K562 (cell line): Measurements from ENCODE around the gene MYO3B.

Source experiments
- CTCF ChIP-seq, 3 experiments: IDR thresholded peaks in 2 of 3; conservative IDR thresholded peaks in 1 of 3; 2 replicates each; pipeline ENCODE4 v1.5.1; 2011 to 2012; ENCODE audit warnings: low read length in 3 of 3, mild to moderate bottlenecking in 3 of 3, control low read depth in 2 of 3, improper control_type of control experiment in 1 of 3, inconsistent platforms in 1 of 3, low read depth in 1 of 3, mixed read lengths in 1 of 3, moderate library complexity in 1 of 3; ENCODE audit not compliant: insufficient read depth in 2 of 3
- ILK ChIP-seq: fragments of 450-650 bp; IDR thresholded peaks from 2 replicates; pipeline ENCODE4 v1.6.1; 2016; ENCODE audit warnings: missing genetic modification characterization, low read depth, mild to moderate bottlenecking, missing compliant biosample characterization, moderate library complexity, borderline replicate concordance
- POLR2AphosphoS5 ChIP-seq: IDR thresholded peaks from 2 replicates; pipeline ENCODE4 v1.6.1; 2011; ENCODE audit warnings: mild to moderate bottlenecking, low read depth, low read length, moderate library complexity; ENCODE audit not compliant: control insufficient read depth, insufficient read depth
- USF1 ChIP-seq: sonication (generic); formaldehyde crosslinking; IDR thresholded peaks from 2 replicates; pipeline ENCODE4 v1.9.0; 2022; ENCODE audit warnings: mild to moderate bottlenecking, missing genetic modification reagents

GRCh38 chr2:170503563-170503962 lies 325.6 kb downstream of the MYO3B start:
- TF ChIP-seq ILK (tag) (no peak), USF1 (CRISPR knock-in tag) (no peak), POLR2AphosphoS5 (no peak), CTCF (IDR thresholded peaks at IDR 0.05 in 2 of 3, conservative IDR thresholded peaks at IDR 0.05 in 1 of 3; ENCODE audit: insufficient read depth in 2 of 3, low read depth in 1 of 3, low read length in 3 of 3) (no peak)
